Measurements from ENCODE around the gene C1QB. TPM values are rescaled to one million over a fixed set of nuclear protein-coding genes. Genes with fewer than 3 reads are reported as not detected.

The C1QB gene
- total and polyA plus RNA-seq, 7 donors, result 82.0 to 843 (median 367) TPM

GRCh38 chr1:22711071-22711470, 58.0 kb downstream of the C1QB start:
- peaks cover 4 to 24% (median 9%) of the 10 kb centered on the region in 3 donors for H3K27me3 ChIP-seq
- TF ChIP-seq CTCF (IDR thresholded peaks at IDR 0.05) (no peak), EP300 (IDR thresholded peaks at IDR 0.05) (no peak), POLR2AphosphoS5 (IDR thresholded peaks at IDR 0.05) (no peak), POLR2A (IDR thresholded peaks at IDR 0.05) (no peak)
- H3K4me1 ChIP-seq, result peaks cover 0 to 21% (median 19%) of the 10 kb centered on the region in 4 donors
- H3K4me3 ChIP-seq, result peak overlapping the region in 3 of 4 donors; percentile 38 to 59 (median 55)
- 0% methylated on average over 60 of the region's 60 CpGs for WGBS, 2 donors
- peak overlapping the region in 1 of 4 donors; percentile 21 for H3K27ac ChIP-seq
- H3K36me3 ChIP-seq, result no peaks in the 10 kb centered on the region
- DNase-seq, result no peak
- H3K9me3 ChIP-seq, result no peaks in the 10 kb centered on the region
- intact Hi-C loops (cut with DNase I), result no loop called here

Small RNAs within 50 kb of the gene (small RNA-seq; reads per million reads assigned to genes)
- gene MIR6127, result 0 reads per million in 3 donors

Other genes with a start within 250 kb of the C1QB start
- 10 to 100 TPM; 14.3 to 22.2 (median 15.9) TPM for gene ZBTB40, start 201.4 kb upstream of the C1QB start, total RNA-seq
- 10 to 100 TPM in 1 of 3 donors, 1 to 10 TPM in 2; 1.8 to 10.3 (median 1.8) TPM for gene ZBTB40, start 201.4 kb upstream of the C1QB start, polyA plus RNA-seq
- not detected for gene EPHA8, start 89.7 kb upstream of the C1QB start, total RNA-seq
- not detected for gene EPHA8, start 89.7 kb upstream of the C1QB start, polyA plus RNA-seq
- 100 to 1,000 TPM in 3 of 4 donors, 10 to 100 TPM in 1; 80.3 to 291 (median 232) TPM for gene C1QA, start 16.6 kb upstream of the C1QB start, total RNA-seq
- gene C1QA, start 16.6 kb upstream of the C1QB start, polyA plus RNA-seq, result 100 to 1,000 TPM; 145 to 523 (median 201) TPM
- gene C1QC, start 9.6 kb upstream of the C1QB start, total RNA-seq, result 100 to 1,000 TPM in 3 of 4 donors, 10 to 100 TPM in 1; 47.9 to 289 (median 204) TPM
- gene C1QC, start 9.6 kb upstream of the C1QB start, polyA plus RNA-seq, result 100 to 1,000 TPM in 2 of 3 donors, 10 to 100 TPM in 1; 94.3 to 579 (median 171) TPM
- 1 to 10 TPM; 2.3 to 4.4 (median 2.7) TPM for gene EPHB2, start 57.6 kb downstream of the C1QB start, total RNA-seq
- 10 to 100 TPM in 1 of 3 donors, 1 to 10 TPM in 2; 1.2 to 38.6 (median 3.9) TPM for gene EPHB2, start 57.6 kb downstream of the C1QB start, polyA plus RNA-seq

Data from sigmoid colon (tissue), 7 donors.